ENCODE measurements around the gene SRSF6. TPM values are rescaled to one million over a fixed set of nuclear protein-coding genes. Genes with fewer than 3 reads are reported as not detected.
A peak's percentile ranks its signal among the peaks of the same experiment; 100 is the strongest.

SRSF6 gene
- total RNA-seq, 1 donor from 2014 or later = 42.9 TPM

DNA sequence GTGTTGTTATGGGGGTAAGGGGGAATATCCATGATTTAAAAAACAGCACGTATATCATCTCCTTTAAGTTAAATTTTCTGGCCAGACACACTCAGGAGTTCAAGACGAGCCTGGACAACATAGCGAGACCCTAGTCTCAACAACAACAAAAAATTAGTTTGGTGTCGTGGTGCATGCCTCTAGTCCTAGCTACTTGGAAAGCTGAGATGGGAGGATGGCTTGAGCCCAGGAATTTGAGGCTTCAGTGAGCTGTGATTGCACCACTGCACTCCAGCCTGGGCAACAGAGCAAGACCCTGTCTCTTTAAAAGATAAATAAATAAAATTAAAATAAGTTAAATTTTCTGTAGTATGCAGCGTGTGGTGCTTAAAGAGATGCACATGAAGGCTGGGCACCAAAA, 31.5 kb upstream of the SRSF6 start:
- DNase-seq (ENCODE audit: low read depth) = no peak
- no peak overlapping the region for H3K4me3 ChIP-seq (ENCODE audit: low read depth, low read length)
- TF ChIP-seq, protein P1, sequence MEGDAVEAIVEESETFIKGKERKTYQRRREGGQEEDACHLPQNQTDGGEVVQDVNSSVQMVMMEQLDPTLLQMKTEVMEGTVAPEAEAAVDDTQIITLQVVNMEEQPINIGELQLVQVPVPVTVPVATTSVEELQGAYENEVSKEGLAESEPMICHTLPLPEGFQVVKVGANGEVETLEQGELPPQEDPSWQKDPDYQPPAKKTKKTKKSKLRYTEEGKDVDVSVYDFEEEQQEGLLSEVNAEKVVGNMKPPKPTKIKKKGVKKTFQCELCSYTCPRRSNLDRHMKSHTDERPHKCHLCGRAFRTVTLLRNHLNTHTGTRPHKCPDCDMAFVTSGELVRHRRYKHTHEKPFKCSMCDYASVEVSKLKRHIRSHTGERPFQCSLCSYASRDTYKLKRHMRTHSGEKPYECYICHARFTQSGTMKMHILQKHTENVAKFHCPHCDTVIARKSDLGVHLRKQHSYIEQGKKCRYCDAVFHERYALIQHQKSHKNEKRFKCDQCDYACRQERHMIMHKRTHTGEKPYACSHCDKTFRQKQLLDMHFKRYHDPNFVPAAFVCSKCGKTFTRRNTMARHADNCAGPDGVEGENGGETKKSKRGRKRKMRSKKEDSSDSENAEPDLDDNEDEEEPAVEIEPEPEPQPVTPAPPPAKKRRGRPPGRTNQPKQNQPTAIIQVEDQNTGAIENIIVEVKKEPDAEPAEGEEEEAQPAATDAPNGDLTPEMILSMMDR (conservative IDR thresholded peaks at IDR 0.05; ENCODE audit: low read depth, low read length) = no peak

DNA sequence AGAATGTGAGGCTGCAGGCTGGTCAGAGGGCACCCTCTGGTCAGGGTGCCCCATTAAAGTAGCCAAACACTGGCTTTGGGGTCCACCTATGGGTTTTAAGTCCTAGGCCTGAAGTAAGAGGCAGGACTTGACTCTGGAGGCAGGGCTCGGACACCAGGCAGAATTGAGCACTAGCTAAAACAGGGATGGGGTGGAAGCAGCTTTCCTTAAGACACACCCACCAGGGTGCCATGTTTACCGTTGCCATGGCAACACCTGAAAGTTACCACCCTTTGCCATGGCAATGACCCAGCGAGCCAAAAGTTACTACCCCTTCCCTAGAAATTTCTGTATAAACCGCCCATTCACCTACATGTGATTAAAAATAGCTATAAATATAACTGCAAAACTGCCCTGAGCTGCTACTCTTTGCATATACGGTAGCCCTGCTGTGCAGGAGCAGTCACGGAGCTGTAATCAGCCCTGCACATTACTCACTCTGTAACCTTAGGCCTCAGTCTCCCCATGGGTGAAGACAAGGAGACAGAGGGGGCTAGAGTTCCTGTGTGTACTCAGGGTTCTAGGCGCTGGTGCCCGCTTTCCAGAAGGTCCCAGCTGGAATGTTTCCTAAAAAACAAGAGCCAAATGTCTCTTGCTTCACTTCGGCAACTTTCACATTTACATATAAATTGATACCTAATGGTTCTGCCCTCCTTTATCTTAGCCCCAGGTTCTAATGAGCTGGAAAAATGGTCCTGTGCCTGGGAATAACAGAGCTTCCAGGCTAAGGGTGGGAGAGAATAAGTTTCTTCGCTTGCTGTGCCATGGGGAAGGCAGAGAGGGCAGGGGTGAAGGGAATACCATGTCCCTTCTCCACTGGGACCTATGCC, 27.2 kb upstream of the SRSF6 start:
- H3K4me3 ChIP-seq (ENCODE audit: low read depth, low read length) = no peak overlapping the region
- TF ChIP-seq, protein P1 (conservative IDR thresholded peaks at IDR 0.05; ENCODE audit: low read depth, low read length) = no peak
- no peak for DNase-seq (ENCODE audit: low read depth)

DNA sequence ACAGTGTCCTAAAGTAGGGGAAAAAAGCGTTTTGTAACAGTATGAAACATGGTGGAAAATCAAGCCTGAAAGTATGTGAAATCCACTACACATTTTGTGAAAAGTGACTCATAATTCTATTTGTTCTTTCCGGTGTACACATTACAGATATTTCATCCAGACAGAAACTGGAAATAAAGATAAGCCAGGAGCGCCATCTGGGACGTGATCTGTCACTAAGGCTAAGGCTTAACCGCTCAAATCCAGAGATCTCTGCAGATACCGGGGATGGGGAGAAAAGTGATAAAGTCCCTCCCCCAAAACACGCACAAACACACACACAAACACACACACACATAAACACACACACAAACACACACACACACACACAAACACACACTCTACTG, 26.6 kb upstream of the SRSF6 start:
- TF ChIP-seq, protein P1 (conservative IDR thresholded peaks at IDR 0.05; ENCODE audit: low read depth, low read length) = no peak
- no peak for DNase-seq (ENCODE audit: low read depth)
- H3K4me3 ChIP-seq (ENCODE audit: low read depth, low read length) = no peak overlapping the region

DNA sequence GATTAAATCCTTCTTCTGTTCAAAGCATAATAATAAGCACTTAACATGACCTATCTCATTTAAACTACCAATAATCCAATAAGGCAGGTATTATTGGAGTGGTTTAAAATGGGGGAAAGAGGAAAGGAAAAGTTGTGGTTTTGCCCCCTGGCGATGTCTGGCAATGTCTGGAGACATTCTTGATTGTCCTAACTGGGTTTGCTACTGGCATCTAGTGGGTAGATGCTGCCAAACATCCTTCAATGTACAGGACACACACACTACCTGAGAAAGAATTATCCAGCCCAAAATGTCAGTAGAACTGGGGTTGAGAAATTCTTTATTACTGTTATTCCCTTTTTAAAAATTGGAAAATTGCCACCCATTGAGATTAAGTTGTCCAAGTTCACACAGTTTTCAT, 25.2 kb upstream of the SRSF6 start:
- no peak for DNase-seq (ENCODE audit: low read depth)
- TF ChIP-seq, protein P1 (conservative IDR thresholded peaks at IDR 0.05; ENCODE audit: low read depth, low read length) = peak; percentile 14
- no peak overlapping the region for H3K4me3 ChIP-seq (ENCODE audit: low read depth, low read length)

DNA sequence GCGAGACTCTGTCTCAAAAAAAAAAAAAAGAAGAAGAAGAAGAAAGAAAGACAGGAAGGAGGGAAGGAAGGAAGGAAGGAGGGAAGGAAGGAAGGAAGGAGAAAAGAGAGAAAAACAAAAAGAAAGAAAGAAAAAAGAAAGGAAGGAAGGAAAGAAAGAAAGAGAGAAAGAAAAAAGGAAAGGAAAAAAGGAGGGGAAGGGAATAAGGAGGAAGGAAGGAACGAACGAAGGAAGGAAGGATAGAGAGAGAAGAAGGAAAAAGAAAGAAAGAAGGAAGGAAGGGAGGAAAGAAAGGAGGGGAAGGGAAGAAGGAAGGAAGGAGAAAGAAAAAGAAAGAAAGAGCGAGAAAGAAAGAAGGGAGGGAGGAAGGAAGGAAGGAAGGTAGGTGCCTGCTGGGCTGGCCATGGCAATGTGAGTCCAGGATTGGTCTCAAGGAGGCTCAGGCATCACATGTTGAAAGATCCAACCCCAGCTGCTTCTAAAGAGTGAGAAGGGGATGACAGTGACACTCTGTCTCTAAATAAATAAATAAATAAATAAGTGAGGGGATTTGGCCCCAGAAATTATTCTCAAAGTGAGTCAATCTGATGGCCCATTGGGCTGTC, 24.3 kb upstream of the SRSF6 start:
- DNase-seq (ENCODE audit: low read depth) = no peak
- TF ChIP-seq, protein P1 (conservative IDR thresholded peaks at IDR 0.05; ENCODE audit: low read depth, low read length) = no peak

DNA sequence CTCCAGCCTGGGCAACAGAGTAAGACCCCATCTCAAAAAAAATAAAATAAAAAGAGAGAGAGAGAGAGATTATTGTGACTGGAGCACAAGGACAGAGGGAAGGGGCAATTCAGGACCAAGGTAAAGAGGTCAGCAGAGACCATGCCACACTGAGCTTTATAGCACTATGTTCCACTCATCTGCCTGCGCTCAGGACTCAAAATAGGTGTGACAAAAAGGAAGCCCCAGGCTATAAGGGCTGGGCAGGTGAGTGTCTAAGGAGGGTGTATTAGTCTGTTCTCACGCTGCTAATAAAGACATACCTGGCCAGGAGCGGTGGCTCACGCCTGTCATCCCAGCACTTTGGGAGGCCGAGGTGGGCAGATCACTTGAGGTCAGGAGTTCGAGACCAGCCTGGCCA, 23.1 kb upstream of the SRSF6 start:
- no peak for DNase-seq (ENCODE audit: low read depth)
- TF ChIP-seq, protein P1 (conservative IDR thresholded peaks at IDR 0.05; ENCODE audit: low read depth, low read length) = no peak
- no peak overlapping the region for H3K4me3 ChIP-seq (ENCODE audit: low read depth, low read length)

More for the DNA sequence above, 24.3 kb upstream of the SRSF6 start:
- H3K4me3 ChIP-seq (ENCODE audit: low read depth, low read length) = no peak overlapping the region

Data from epithelial cell of proximal tubule (primary cell).